GM20000 (cell line): ENCODE results near the gene SLC9A8.

Source experiments
- DNase-seq: peaks from one replicate; pipeline ENCODE4 v3.0.0; 2012; ENCODE audit warnings: low spot score
- CTCF ChIP-seq: IDR thresholded peaks from 2 replicates; pipeline ENCODE4 v1.5.1; 2012; ENCODE audit warnings: mild to moderate bottlenecking, control low read depth; ENCODE audit errors: extremely low read depth, missing control alignments

SLC9A8 gene

GRCh38 chr20:49810491-49811190 lies 2.0 kb upstream of the SLC9A8 start:
- no peak for TF ChIP-seq CTCF
- DNase-seq: no peak

- TF ChIP-seq CTCF: no peak
- no peak for DNase-seq
Observed at GRCh38 chr20:49811825-49812506, 662 bp upstream of the SLC9A8 start.

GRCh38 chr20:49813305-49813974 lies 812 bp downstream of the SLC9A8 start:
- no peak for TF ChIP-seq CTCF
- DNase-seq: no peak

- no peak for DNase-seq
Observed at GRCh38 chr20:49814057-49814694, 1.5 kb downstream of the SLC9A8 start.

GRCh38 chr20:49818816-49819215 lies 6.2 kb downstream of the SLC9A8 start:
- no peak for TF ChIP-seq CTCF
- DNase-seq: no peak

More at GRCh38 chr20:49814057-49814694, 1.5 kb downstream of the SLC9A8 start:
- TF ChIP-seq CTCF: no peak

- DNase-seq: no peak
- no peak for TF ChIP-seq CTCF
Observed at GRCh38 chr20:49819702-49820101, 7.1 kb downstream of the SLC9A8 start.
